Endothelial cell of umbilical vein (primary cell): ENCODE data around the gene ALKBH6.

Source experiments
- EZH2 ChIP-seq: IDR thresholded peaks from 2 replicates; pipeline ENCODE4 v1.6.1; 2012; ENCODE audit warnings: borderline replicate concordance, low read depth, mild to moderate bottlenecking, moderate library complexity, low read length, inconsistent platforms; ENCODE audit not compliant: severe bottlenecking
- FOS ChIP-seq: IDR thresholded peaks from 2 replicates; pipeline ENCODE4 v1.6.1; 2011; ENCODE audit warnings: mild to moderate bottlenecking, low read length, moderate library complexity, borderline replicate concordance; ENCODE audit not compliant: insufficient read depth
- GATA2 ChIP-seq: IDR thresholded peaks from 2 replicates; pipeline ENCODE4 v1.7.0; 2011; ENCODE audit warnings: low read depth, mild to moderate bottlenecking, moderate library complexity, mixed read lengths, low read length; ENCODE audit not compliant: insufficient read length, insufficient read depth
- JUN ChIP-seq: IDR thresholded peaks from 2 replicates; pipeline ENCODE4 v1.6.1; 2011; ENCODE audit warnings: borderline replicate concordance, low read depth; ENCODE audit not compliant: insufficient read length, insufficient read depth
- MYC ChIP-seq: IDR thresholded peaks from one replicate; pipeline ENCODE4 v1.6.1; 2011; ENCODE audit warnings: mild to moderate bottlenecking, low read depth, low read length
- POLR2A ChIP-seq: IDR thresholded peaks from 2 replicates; pipeline ENCODE4 v1.6.1; 2012; ENCODE audit warnings: low read depth, mild to moderate bottlenecking, control low read depth, low read length
- POLR2AphosphoS5 ChIP-seq: IDR thresholded peaks from 2 replicates; pipeline ENCODE4 v1.6.1; 2012; ENCODE audit warnings: low read depth, mild to moderate bottlenecking, control low read depth, low read length, moderate library complexity; ENCODE audit not compliant: insufficient read depth
- TF ChIP-seq, protein P1 (sequence below), 2 donors: IDR thresholded peaks; 1 replicate in 1 of 2; 2 replicates in 1 of 2; pipeline ENCODE4 v1.5.1; 2011; ENCODE audit warnings: low read length in 2 of 2, mild to moderate bottlenecking in 2 of 2, moderate library complexity in 2 of 2, control low read depth in 1 of 2, inconsistent platforms in 1 of 2, low read depth in 1 of 2; ENCODE audit not compliant: insufficient read depth in 1 of 2; ENCODE audit errors: extremely low read depth in 1 of 2
- TF ChIP-seq, protein P2 (sequence below): IDR thresholded peaks from 2 replicates; pipeline ENCODE4 v1.6.1; 2011; ENCODE audit not compliant: insufficient read depth, insufficient read length

DNA sequence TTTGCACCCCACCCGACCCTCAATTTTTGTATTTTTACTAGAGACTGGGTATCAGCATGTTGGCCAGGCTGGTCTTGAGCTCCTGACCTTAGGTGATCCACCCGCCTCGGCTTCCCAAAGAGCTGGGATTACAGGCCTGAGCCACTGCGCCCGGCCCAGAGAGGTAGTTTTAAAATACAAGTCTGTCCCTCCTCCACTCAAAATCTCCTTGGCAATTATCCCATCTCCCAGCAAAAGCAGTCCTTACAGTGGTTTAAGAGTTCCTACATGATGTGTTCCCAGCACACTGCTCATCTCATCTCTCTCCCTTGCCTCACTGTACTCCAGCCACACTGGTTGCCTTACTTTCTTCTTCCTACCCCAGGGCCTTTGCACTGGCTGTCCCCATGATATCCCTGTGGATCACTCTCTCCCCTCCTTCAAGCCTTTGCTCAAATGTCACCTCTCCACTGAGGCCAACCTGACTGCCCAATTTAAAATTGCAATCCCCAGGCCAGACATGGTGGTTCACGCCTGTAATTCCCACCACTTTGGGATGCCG, 53.5 kb downstream of the ALKBH6 start:
- TF ChIP-seq EZH2 (no peak), POLR2A (no peak), POLR2AphosphoS5 (no peak), JUN (no peak), MYC (no peak), FOS (no peak), GATA2 (no peak)
- TF ChIP-seq, protein P1, sequence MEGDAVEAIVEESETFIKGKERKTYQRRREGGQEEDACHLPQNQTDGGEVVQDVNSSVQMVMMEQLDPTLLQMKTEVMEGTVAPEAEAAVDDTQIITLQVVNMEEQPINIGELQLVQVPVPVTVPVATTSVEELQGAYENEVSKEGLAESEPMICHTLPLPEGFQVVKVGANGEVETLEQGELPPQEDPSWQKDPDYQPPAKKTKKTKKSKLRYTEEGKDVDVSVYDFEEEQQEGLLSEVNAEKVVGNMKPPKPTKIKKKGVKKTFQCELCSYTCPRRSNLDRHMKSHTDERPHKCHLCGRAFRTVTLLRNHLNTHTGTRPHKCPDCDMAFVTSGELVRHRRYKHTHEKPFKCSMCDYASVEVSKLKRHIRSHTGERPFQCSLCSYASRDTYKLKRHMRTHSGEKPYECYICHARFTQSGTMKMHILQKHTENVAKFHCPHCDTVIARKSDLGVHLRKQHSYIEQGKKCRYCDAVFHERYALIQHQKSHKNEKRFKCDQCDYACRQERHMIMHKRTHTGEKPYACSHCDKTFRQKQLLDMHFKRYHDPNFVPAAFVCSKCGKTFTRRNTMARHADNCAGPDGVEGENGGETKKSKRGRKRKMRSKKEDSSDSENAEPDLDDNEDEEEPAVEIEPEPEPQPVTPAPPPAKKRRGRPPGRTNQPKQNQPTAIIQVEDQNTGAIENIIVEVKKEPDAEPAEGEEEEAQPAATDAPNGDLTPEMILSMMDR (IDR thresholded peaks at IDR 0.05; ENCODE audit: extremely low read depth in 1 of 2, insufficient read depth in 1 of 2, low read depth in 1 of 2, low read length in 2 of 2) = no peak
- TF ChIP-seq, protein P2, sequence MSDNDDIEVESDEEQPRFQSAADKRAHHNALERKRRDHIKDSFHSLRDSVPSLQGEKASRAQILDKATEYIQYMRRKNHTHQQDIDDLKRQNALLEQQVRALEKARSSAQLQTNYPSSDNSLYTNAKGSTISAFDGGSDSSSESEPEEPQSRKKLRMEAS = no peak
